ENCODE results near the gene ANKRD39. TPM values are rescaled to one million over a fixed set of nuclear protein-coding genes. Genes with fewer than 3 reads are reported as not detected.

Gene ANKRD39
- total and polyA plus RNA-seq, 2 of the 8 experiments (the other 6 are each of a cell fraction or from before 2014, with no cell fraction given) = 18.5 to 21.3 TPM

- H2BK120ac ChIP-seq (replicated peaks; ENCODE audit: low read depth, low read length) = no peak overlapping the region
- H4K8ac ChIP-seq (ENCODE audit: extremely low read depth, insufficient read depth, low read length) = no peak overlapping the region
- H2BK20ac ChIP-seq (ENCODE audit: low read length) = no peak overlapping the region
- H2AFZ ChIP-seq (ENCODE audit: low read length) = no peak overlapping the region
- no peak overlapping the region for H3K27ac ChIP-seq (ENCODE audit: low read depth, low read length)
- no peak for DNase-seq (ENCODE audit: low read depth in 1 of 2, low spot score in 2 of 2)
- no peak overlapping the region for H3K4me2 ChIP-seq (ENCODE audit: insufficient read depth in 1 of 2, low read depth in 2 of 2, low read length in 2 of 2)
- no peak overlapping the region for H3K23ac ChIP-seq (ENCODE audit: insufficient read length)
- 94% methylated on average over 4 of the region's 4 CpGs; no CpG with 5 or more reads in 1 of the 2 experiments for WGBS, 2 experiments (ENCODE audit: extremely low coverage in 1 of 2, insufficient coverage in 1 of 2, insufficient read length in 1 of 2, insufficient replicate concordance in 2 of 2, low coverage in 1 of 2, low lambda C conversion rate in 2 of 2, missing lambda C conversion rate in 1 of 2)
- no peak overlapping the region for H4K91ac ChIP-seq (replicated peaks; ENCODE audit: insufficient read length, low read length)
- H3K79me2 ChIP-seq (ENCODE audit: control insufficient read depth in 1 of 2, insufficient read depth in 2 of 2, low read length in 2 of 2) = no peaks in the 10 kb centered on the region
- no peak for FAIRE-seq
- H4K5ac ChIP-seq (ENCODE audit: insufficient read length, low read depth, low read length) = no peak overlapping the region
- no peak overlapping the region for H3K14ac ChIP-seq (ENCODE audit: insufficient read length)
- peaks cover 0 to 11% of the 10 kb centered on the region in 2 experiments for H4K20me1 ChIP-seq (replicated peaks in 1 of 2; ENCODE audit: control insufficient read depth in 1 of 2, insufficient read depth in 2 of 2, low read length in 2 of 2)
- CTCF ChIA-PET (ENCODE audit: partially characterized antibody) = interaction anchor here (0.7 to 4.9 kb wide), 2 partner anchors 22 to 310 kb away, joined by 3 to 22 read pairs; partner anchors contain the start of gene ANKRD39
- H3K18ac ChIP-seq (ENCODE audit: extremely low read depth, low read length) = no peak overlapping the region
- TF ChIP-seq ATF3 (IDR thresholded peaks at IDR 0.05; ENCODE audit: insufficient read depth, low read depth, low read length) (no peak), SIX5 (IDR thresholded peaks at IDR 0.05; ENCODE audit: low read depth, low read length) (no peak)
- H2AK5ac ChIP-seq (ENCODE audit: low read depth, low read length) = no peak overlapping the region
- no peak overlapping the region for H2BK5ac ChIP-seq (ENCODE audit: low read depth, low read length)
- H3K79me1 ChIP-seq (ENCODE audit: low read depth, low read length) = peaks cover 3% of the 10 kb centered on the region; the same call in 1 of the 2 replicates
- H3K36me3 ChIP-seq (ENCODE audit: control insufficient read depth in 2 of 4, insufficient read depth in 4 of 4, low read length in 3 of 4) = peaks cover 4 to 34% (median 6%) of the 10 kb centered on the region in 4 experiments; a peak in 7 of 8 replicates
- no peak overlapping the region for H3K4me3 ChIP-seq (ENCODE audit: extremely low read depth in 1 of 4, insufficient read depth in 2 of 4, low read depth in 3 of 4, low read length in 4 of 4)
- H3K56ac ChIP-seq (replicated peaks; ENCODE audit: insufficient read length, low read depth, low read length) = no peak overlapping the region
- POLR2A ChIA-PET (ENCODE audit: partially characterized antibody) = interaction anchor here (1.1 kb wide), 1 partner anchor 9 kb away, joined by 8 read pairs; no protein-coding TSS in a partner anchor
- H2BK12ac ChIP-seq (ENCODE audit: low read depth, low read length) = no peak overlapping the region
- H3K4ac ChIP-seq (replicated peaks; ENCODE audit: insufficient read length, low read depth, low read length) = no peak overlapping the region
- no peaks in the 10 kb centered on the region for H3K27me3 ChIP-seq (replicated peaks in 1 of 4; ENCODE audit: control insufficient read depth in 3 of 4, extremely low read depth in 1 of 4, insufficient read depth in 3 of 4, low read length in 3 of 4)
- no peaks in the 10 kb centered on the region for H3K9me3 ChIP-seq (ENCODE audit: insufficient read depth in 2 of 2, low read depth in 1 of 2, low read length in 1 of 2)
- H3K4me1 ChIP-seq (replicated peaks in 1 of 4; ENCODE audit: control insufficient read depth in 3 of 4, insufficient read depth in 4 of 4, low read length in 3 of 4) = peaks cover 3 to 18% (median 14%) of the 10 kb centered on the region in 4 experiments
- no peak overlapping the region for H2BK15ac ChIP-seq (ENCODE audit: low read length)
- no peaks in the 10 kb centered on the region; the same call in 1 of the 2 replicates for H3K23me2 ChIP-seq (ENCODE audit: low read depth, low read length)
- H3K9ac ChIP-seq (replicated peaks in 1 of 4; ENCODE audit: extremely low read depth in 1 of 4, low read depth in 3 of 4, low read length in 3 of 4) = no peak overlapping the region
Observed at GRCh38 chr2:96835830-96836229, 22.0 kb downstream of the ANKRD39 start.

Data from H1 (cell line).